Head of caudate nucleus (tissue), 42 donors: ENCODE measurements around the gene TMEM18.
A peak's percentile ranks its signal among the peaks of the same experiment; 100 is the strongest.

ENCODE experiments used
- DNase-seq, 42 donors: peaks; one replicate each; pipeline versions ENCODE4 v3.0.0 to v3.0.0-alpha.2; 2020 to 2021; ENCODE audit warnings: mixed read lengths in 7 of 42
- intact Hi-C: fragments of 100-400 bp; cut with DNase I; formaldehyde crosslinking; loops from one replicate; pipeline ENCODE4 v1.15.0; 2022

The TMEM18 gene

DNA sequence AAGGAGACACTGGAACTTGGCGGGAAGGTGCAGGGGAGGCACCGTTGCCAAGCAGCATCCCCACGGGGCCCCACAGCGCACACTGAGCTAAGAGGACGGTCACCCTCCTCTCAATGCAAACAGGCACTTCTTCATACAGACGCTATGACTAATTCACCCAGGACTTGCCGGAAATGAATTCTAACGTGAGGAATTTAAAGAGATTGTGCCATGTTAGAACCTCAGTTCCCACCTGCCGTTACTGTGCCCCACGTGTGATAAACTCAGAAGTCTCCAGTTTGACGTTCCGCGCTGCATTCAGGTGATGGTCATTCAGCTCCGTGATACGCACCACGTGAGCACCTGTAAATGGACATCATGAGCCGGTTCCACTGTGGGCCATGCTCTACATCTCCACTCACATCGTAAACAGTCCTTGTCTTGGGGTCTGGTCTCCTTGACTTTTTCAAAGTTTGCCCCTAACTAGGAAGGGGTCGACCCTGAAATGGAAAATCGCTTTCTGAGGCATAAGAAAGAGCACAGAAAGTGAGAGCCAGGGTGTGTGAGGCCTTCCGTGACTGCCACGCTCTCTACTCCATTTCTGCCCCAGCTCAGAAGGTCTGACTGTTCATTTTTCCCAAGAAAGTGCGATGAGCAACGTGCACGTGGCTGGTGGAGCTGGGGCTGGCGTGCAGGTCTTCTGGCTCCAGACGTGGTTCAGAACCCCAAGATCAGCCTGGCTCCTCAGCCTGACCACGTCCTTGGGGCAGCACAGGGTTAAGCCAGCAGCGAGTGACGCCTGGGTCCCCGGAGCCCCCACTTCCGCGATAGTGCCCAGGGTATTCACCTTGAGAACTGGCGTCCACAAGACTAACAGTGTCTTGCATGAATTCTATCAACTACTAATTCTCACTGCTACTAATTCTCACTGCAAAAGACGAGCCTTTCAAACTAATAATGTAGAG, 35.1 kb downstream of the TMEM18 start:
- intact Hi-C loops, result no loop called here
- peak in 6 of 42 donors; percentile 0 to 31 (median 16) for DNase-seq

DNA sequence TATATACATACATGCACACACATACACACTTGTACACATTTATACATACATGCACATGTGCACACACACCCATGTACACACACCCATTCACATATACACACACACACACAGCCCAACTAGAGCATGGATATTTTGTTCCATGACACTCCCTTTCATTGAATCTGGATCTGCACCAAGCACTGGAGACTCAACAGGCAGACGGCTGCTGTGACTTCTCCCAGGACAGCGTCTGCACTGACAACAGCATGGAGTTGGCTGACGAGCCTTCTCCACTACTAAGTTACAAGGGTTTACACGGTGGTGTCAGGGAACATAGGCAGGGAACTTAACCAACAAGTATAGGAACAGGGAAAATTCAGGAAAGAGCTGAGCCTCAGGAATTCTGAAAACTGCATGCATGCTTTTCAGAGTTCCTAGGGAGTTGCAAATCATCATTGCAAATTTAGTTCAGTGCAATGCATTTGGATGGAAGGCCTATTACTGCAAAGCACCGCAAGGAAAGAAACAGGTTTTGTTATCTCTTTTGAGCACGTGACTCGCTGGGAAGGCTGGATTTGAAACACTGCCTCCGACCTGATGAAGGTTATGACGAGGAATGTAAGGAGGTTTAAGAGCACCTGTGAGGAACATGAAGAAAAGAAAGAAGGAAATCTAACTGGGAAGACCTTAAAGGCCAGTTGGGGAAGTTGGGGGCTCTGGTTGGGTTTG, 35.9 kb downstream of the TMEM18 start:
- peak in 1 of 42 donors; percentile 6 for DNase-seq
- intact Hi-C loops, result no loop called here

DNA sequence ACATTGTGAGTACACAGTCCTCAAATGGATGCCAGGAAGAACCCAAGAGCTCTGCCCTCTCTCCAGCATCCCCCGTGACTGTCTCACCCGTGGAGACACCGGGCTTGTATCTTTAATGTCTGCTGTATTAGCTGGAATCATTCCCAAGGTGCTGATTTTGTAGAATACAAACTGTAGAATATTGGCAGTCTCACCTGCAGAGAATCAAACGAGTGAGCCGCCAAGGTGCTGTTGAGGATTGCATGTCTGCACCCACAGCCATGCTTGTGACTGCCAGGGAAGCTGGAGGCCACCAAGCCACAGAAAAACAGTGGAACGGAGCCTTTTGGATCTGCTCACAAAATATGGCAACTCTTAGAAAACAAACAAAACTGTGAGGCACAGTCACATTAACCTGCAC, 37.5 kb downstream of the TMEM18 start:
- intact Hi-C loops, result no loop called here

DNA sequence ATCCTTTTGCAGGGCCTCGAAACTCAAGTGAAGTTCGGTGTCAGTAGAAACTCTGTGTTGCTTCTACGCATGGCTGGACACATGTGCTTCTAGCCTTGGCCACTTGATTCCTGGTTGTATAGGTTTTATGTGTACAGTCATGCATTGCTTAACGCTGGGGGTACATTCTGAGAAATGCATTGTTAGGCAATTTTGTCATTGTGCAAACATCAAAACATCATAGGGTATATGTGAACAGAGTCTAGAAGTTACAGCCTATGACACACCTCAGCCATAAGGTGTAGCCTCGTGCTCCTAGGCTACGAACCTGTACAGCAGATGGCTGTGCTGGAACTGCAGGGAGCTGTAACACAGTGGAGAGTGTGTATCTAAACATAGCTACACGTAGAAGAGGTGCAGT, 39.4 kb downstream of the TMEM18 start:
- no peak for DNase-seq
- intact Hi-C loops, result no loop called here

More for the DNA sequence above, 37.5 kb downstream of the TMEM18 start:
- peak in 4 of 42 donors; percentile 0 to 30 (median 22) for DNase-seq

DNA sequence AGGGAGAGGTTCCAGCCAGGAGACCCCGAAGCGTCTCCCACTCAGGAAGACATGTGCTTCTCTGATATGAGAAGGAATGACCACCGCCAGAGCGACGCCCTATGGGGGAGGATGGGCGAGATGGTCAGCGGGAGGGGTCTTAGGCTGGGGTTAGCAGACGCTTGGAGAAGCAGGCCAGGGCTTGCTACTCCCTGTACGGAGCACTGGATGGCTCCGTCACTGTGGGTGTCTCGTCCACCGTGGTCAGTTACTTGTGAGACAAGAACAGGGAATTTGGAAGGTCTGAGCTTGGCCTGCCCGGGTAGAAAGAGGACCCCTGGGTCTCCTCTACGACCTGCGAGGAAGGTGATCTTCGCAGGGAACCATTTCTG, 39.8 kb downstream of the TMEM18 start:
- peak in 5 of 42 donors; percentile 12 to 34 (median 34) for DNase-seq
- intact Hi-C loops, result no loop called here

DNA sequence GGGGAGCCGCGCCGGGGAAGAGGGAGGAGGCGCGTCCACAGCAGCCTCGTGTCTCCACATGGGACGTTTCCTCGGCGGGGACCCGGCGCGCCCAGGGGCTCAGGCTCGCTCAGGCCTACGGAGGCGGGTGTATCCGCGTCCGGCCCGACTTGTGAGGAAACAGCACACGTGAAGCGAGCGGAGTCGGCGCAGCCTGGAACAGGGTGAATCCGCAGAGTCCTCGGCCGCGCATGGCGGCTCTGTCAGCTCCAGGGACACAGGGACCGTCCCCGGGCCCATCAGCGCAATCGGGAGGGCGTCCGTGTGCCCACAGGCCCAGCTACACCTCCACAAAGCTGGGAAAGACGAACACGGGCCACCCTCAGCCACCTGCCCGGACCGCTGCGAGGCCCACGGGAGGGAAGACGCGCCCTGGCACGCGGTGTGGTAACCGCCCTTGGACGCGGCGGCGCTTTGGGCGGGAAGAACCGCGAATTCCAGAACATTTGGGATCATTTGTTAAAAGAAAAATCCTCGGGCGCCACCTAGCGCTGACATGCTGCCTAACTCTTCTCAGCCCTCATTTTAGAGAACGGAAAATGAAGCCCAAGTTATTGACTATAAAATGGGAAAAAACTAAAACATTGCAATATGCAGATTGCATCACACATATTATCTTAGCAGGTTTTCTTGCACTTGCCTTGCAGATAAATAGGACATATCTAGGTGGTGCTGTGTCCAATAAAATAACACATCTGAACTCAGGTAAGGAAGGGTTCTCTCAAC, 40.4 kb downstream of the TMEM18 start:
- DNase-seq, result peak; percentile 38 to 91 (median 77)
- intact Hi-C loops, result no loop called here

DNA sequence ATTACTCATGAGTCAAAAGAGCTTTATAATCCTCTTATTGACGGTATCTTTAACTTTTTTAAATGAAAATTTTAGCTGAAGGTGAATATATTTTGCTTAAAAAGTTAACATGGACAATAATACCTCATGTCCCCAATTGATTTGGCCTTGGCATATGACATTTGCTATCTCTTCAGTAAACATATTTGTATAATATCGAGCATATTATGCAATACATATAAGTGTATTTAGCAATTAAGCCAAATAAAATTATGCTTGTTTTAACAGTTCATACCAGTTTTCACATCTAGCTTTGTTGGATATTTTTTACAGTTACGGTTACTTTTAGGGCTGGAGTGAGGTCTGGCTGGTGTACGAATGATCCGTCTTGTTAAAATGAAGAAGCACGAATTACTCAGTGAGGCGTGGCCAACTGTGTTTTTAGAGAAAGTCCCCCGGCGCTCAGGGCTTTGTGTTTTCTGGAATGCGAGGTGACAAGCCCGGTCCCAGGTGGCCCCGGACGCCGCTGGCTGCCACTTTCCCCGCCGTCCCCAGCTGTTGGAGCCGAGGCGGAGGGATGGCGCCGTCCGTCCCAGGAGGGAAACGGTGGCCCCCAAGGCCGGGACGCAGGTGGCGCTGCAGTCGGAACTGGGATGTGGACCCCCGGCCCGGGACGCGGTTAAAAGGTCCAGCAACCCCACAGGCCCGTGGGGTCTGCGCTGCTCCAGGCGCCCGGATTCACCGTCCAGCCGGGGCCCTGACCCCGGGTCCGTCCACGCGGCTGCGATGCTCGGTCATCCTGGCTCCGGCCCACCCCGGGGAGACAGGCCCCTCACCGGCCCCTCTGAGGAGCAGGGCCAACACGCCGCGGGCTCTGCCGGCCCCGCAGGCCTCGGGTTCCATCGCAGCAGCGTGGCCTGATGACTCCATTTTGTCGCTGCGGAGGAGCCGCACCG, 41.3 kb downstream of the TMEM18 start:
- intact Hi-C loops, result no loop called here

GRCh38 chr2:634636-635388, 42.4 kb downstream of the TMEM18 start:
- DNase-seq, result peak in 3 of 42 donors; percentile 10 to 36 (median 31)
- intact Hi-C loops, result no loop called here

More for the DNA sequence above, 41.3 kb downstream of the TMEM18 start:
- DNase-seq, result peak in 4 of 42 donors; percentile 14 to 42 (median 36)

GRCh38 chr2:634041-634440, 43.2 kb downstream of the TMEM18 start:
- DNase-seq, result peak in 3 of 42 donors; percentile 16 to 36 (median 16)
- intact Hi-C loops, result no loop called here

DNA sequence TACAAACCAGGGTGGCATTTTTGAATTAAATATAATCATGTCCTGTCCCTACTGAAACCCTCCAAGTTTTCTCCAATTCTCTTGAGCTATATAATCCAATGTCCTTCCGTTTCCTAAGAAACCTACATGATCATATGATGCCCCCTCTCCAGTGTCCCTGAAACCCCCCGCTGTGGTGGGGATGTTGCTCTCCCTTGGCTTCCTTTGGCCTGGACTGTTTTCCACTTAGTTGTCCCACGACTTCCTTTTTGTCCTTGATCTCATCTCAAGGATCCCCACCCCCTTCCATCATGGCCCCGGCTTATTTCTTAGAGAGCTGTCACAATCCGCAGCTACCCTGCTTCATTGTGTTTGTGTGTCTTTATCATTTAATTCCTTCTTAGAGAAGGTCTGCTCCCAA, 43.8 kb downstream of the TMEM18 start:
- peak in 1 of 42 donors; percentile 14 for DNase-seq
- intact Hi-C loops, result no loop called here

- intact Hi-C loops, result no loop called here
- no peak for DNase-seq
Observed at GRCh38 chr2:632471-632870, 44.7 kb downstream of the TMEM18 start.

GRCh38 chr2:631741-632140, 45.5 kb downstream of the TMEM18 start:
- intact Hi-C loops, result no loop called here
- no peak for DNase-seq

- DNase-seq, result peak in 1 of 42 donors; percentile 27
- intact Hi-C loops, result no loop called here
Observed at GRCh38 chr2:630451-631320, 46.5 kb downstream of the TMEM18 start.

GRCh38 chr2:629961-630360, 47.2 kb downstream of the TMEM18 start:
- intact Hi-C loops, result no loop called here

DNA sequence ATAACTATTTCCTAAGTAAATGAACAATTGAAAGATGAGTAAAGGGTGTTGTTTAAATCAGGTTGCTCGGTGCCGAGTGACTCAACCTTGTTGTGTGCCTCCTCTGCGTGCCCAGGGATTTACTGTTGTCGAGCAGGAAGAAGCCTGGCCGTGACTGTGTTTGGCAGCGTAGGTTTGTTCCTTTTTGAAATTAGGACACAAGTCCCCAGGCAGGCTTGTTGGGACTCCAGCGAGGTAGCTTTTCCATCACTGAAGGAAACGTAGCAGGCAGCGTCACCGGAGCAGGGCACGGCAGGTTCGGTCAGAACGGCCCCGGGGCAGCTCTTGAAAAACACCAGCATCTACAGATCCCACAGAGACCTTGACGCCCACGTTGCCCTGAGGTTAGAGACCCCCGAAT, 48.6 kb downstream of the TMEM18 start:
- DNase-seq, result peak in 4 of 42 donors; percentile 10 to 30 (median 26)
- intact Hi-C loops, result no loop called here

More at GRCh38 chr2:629961-630360, 47.2 kb downstream of the TMEM18 start:
- no peak for DNase-seq

- intact Hi-C loops, result no loop called here
- peak in 3 of 42 donors; percentile 12 to 24 (median 22) for DNase-seq
Observed at GRCh38 chr2:627926-628560, 49.2 kb downstream of the TMEM18 start.
